Calu3 (cell line): Measurements from ENCODE around the gene KMO. TPM values are rescaled to one million over a fixed set of nuclear protein-coding genes. Genes with fewer than 3 reads are reported as not detected.

Experiments
- BruUV-seq: library from RNA; stranded (reverse); fragments of 400-500 nt; replicated peaks from 2 replicates; lab custom pipeline; 2021; lab: Mats Ljungman, UMichigan
- CTCF ChIA-PET: fragments of 300-600 bp; sonication (Branson Sonifier 250); formaldehyde crosslinking; loops from one replicate; lab custom pipeline; 2022; ENCODE audit warnings: antibody characterized with exemption; lab: Charles Lee
- DNase-seq: peaks from one replicate; pipeline ENCODE4 v3.0.0; 2022
- H3K27ac Mint-ChIP-seq: one replicate; pipeline ENCODE4 v1.8.0; 2022; ENCODE audit warnings: mixed read lengths; ENCODE audit not compliant: unreplicated experiment
- H3K27me3 Mint-ChIP-seq: one replicate; pipeline ENCODE4 v1.8.0; 2022; ENCODE audit warnings: mixed read lengths; ENCODE audit not compliant: unreplicated experiment
- H3K36me3 Mint-ChIP-seq: one replicate; pipeline ENCODE4 v1.8.0; 2022; ENCODE audit warnings: mild to moderate bottlenecking, moderate library complexity, mixed read lengths; ENCODE audit not compliant: insufficient read depth, unreplicated experiment
- H3K4me1 Mint-ChIP-seq: one replicate; pipeline ENCODE4 v1.8.0; 2022; ENCODE audit warnings: mild to moderate bottlenecking, low read depth, mixed read lengths; ENCODE audit not compliant: unreplicated experiment
- H3K4me3 Mint-ChIP-seq: one replicate; pipeline ENCODE4 v1.8.0; 2022; ENCODE audit warnings: mild to moderate bottlenecking, low read depth, moderate library complexity, mixed read lengths; ENCODE audit not compliant: unreplicated experiment
- H3K9me3 Mint-ChIP-seq: one replicate; pipeline ENCODE4 v1.8.0; 2022; ENCODE audit warnings: low read depth, mixed read lengths; ENCODE audit not compliant: unreplicated experiment
- intact Hi-C: fragments of 100-400 bp; cut with micrococcal nuclease; formaldehyde crosslinking; loops from one replicate; pipeline ENCODE4 v1.10.0; 2022; ENCODE audit not compliant: unreplicated experiment
- total RNA-seq: library from RNA; stranded (reverse); gene quantifications from 2 replicates; pipeline ENCODE4 v1.2.3, GENCODE V29; 2022
- TF ChIP-seq, protein P1 (sequence below): fragments of 200-600 bp; IDR thresholded peaks from one replicate; pipeline ENCODE4 v1.8.0; 2022; ENCODE audit warnings: antibody characterized with exemption; ENCODE audit not compliant: unreplicated experiment

The KMO gene
- total RNA-seq, 1 experiment from 2014 or later: 0.85 TPM

DNA sequence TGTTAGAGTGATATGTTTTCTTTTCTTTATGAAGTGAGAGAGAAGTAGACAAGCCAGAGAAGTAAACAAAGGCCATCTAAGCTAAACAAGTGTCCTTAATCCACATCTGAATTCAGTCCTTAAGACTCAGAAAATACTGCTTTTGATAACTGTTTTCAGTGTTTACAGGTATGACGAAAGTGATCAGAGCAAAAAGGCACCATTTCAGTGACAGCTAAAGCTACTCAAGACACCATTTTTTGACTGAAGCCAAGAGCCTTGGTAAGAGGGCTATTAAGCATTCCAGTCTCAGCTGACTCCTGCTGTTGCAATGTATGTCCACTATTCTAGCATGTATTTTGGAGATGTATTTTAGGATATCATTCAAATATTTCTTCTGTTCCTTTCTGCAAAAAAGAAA, 4.1 kb downstream of the KMO start:
- no peak for DNase-seq
- no TSS peak for BruUV-seq
- Mint-ChIP-seq H3K27ac (no peak overlapping the region), H3K27me3 (no peaks in the 10 kb centered on the region), H3K4me3 (no peak overlapping the region), H3K4me1 (peaks cover 29% of the 10 kb centered on the region), H3K36me3 (peaks cover 8% of the 10 kb centered on the region), H3K9me3 (peaks cover 3% of the 10 kb centered on the region)
- intact Hi-C loops: loop anchor here (10.0 kb wide), 1 partner anchor 478 kb away; no protein-coding TSS in a partner anchor
- TF ChIP-seq, protein P1, sequence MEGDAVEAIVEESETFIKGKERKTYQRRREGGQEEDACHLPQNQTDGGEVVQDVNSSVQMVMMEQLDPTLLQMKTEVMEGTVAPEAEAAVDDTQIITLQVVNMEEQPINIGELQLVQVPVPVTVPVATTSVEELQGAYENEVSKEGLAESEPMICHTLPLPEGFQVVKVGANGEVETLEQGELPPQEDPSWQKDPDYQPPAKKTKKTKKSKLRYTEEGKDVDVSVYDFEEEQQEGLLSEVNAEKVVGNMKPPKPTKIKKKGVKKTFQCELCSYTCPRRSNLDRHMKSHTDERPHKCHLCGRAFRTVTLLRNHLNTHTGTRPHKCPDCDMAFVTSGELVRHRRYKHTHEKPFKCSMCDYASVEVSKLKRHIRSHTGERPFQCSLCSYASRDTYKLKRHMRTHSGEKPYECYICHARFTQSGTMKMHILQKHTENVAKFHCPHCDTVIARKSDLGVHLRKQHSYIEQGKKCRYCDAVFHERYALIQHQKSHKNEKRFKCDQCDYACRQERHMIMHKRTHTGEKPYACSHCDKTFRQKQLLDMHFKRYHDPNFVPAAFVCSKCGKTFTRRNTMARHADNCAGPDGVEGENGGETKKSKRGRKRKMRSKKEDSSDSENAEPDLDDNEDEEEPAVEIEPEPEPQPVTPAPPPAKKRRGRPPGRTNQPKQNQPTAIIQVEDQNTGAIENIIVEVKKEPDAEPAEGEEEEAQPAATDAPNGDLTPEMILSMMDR: no peak
- CTCF ChIA-PET: interaction anchor here (1.3 kb wide), 1 partner anchor 75 kb away, joined by 3 read pairs; no protein-coding TSS in a partner anchor

DNA sequence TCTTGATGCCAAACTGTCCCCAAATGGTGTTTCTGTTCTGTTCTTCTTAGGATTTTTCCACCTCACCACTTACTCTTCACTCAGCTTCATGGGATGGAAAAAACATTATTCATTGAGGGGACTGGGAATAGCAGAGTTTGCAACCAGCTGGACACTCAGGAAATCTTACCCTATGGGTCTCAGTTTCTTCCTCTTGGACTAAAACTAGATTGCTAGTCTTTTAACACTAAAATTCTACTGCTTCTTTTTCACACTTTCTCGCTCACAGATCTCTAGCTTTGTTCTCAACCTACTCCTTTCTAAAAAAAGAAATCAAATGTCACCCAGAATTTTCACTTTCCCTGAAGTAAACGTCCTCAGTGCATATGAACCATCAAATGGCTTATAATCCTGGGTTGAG, 4.8 kb downstream of the KMO start:
- peaks cover 29% of the 10 kb centered on the region for H3K4me1 Mint-ChIP-seq
- H3K4me3 Mint-ChIP-seq: no peak overlapping the region
- no peak overlapping the region for H3K27ac Mint-ChIP-seq
- H3K9me3 Mint-ChIP-seq: peaks cover 3% of the 10 kb centered on the region
- no TSS peak for BruUV-seq
- peaks cover 1% of the 10 kb centered on the region for H3K36me3 Mint-ChIP-seq
- TF ChIP-seq, protein P1: no peak
- no peaks in the 10 kb centered on the region for H3K27me3 Mint-ChIP-seq
- no peak for DNase-seq
- CTCF ChIA-PET: interaction anchor here (0.5 kb wide), 1 partner anchor 385 kb away, joined by 3 read pairs; no protein-coding TSS in a partner anchor
- intact Hi-C loops: loop anchor here (10.0 kb wide), 1 partner anchor 478 kb away; no protein-coding TSS in a partner anchor

DNA sequence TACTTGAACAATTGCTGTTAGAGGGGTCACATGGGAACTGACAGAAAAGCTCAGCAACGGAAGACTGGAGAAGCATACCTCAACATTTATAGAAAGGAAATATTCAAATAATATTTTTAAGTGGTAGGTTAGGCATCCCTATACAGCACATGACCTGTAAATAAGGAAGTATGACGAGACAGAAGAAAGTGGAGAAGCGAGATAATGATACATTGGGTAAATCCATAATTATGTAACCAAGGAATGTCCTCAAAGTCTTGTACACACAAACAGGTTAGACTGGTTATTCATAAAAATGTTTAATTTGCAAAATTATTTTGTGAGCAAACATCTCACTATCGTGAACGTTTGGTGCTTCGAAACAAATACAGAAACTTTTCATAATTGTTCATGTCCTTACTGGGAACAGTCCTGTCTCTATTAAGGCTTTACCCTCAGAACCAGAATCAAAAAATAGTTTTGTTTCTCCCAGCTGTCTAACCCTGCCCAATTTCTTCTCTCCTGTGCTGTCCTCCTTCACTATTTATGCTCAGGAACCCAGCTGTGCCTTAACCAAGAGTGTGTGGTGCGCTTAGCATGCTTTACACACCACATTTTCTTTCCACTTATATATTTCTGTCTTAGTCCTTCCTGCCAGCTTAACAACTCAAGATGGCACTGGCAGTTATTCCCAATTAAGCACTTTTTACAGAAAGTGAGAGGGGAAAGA, 10.2 kb downstream of the KMO start:
- H3K27ac Mint-ChIP-seq: peak overlapping the region; percentile 50
- no peak overlapping the region for H3K4me3 Mint-ChIP-seq
- peaks cover 7% of the 10 kb centered on the region for H3K36me3 Mint-ChIP-seq
- H3K4me1 Mint-ChIP-seq: peaks cover 28% of the 10 kb centered on the region
- DNase-seq: no peak
- CTCF ChIA-PET: interaction anchor here (0.5 kb wide), 1 partner anchor 812 kb away, joined by 9 read pairs; no protein-coding TSS in a partner anchor
- intact Hi-C loops: no loop called here
- no peaks in the 10 kb centered on the region for H3K27me3 Mint-ChIP-seq
- no TSS peak for BruUV-seq
- peaks cover 3% of the 10 kb centered on the region for H3K9me3 Mint-ChIP-seq
- TF ChIP-seq, protein P1: no peak

DNA sequence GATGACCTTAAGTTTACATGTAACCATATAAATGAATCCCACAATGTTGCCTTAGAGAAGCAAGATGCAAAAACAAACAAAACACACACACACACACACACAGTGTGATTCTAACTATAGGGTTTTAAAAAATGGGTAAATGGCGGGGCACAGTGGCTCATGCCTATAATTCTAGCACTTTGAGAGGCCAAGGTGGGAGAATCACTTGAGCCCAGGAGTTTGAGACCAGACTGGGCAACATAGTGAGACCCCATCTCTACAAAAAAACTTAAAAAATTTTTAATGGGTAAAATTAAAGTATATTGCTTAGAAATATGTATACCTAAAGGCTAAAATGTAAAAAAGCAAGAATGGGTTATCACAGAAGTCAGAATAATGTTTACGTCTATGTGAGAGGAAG, 15.8 kb downstream of the KMO start:
- H3K4me1 Mint-ChIP-seq: no peaks in the 10 kb centered on the region
- TF ChIP-seq, protein P1: no peak
- intact Hi-C loops: no loop called here
- CTCF ChIA-PET: no interaction called here
- no peak overlapping the region for H3K4me3 Mint-ChIP-seq
- DNase-seq: no peak
- no peaks in the 10 kb centered on the region for H3K27me3 Mint-ChIP-seq
- no TSS peak for BruUV-seq
- no peak overlapping the region for H3K27ac Mint-ChIP-seq
- H3K36me3 Mint-ChIP-seq: no peaks in the 10 kb centered on the region
- no peaks in the 10 kb centered on the region for H3K9me3 Mint-ChIP-seq
